MM.1S (cell line): ENCODE results near the gene NOL11.
"Not testable (repeated sequence)": the region's sequence is repeated elsewhere in the genome, so short reads cannot be mapped to it uniquely, and the experiment has no call there.

Experiments
- CTCF ChIP-seq: fragments of 300-600 bp; sonication (generic); IDR thresholded peaks from 2 replicates; pipeline ENCODE4 v1.5.1; 2016; ENCODE audit warnings: antibody characterized with exemption, low read length, mixed read lengths
- EZH2 ChIP-seq: fragments of 300-600 bp; sonication (generic); optimal IDR thresholded peaks from 2 replicates; pipeline ENCODE3; 2017; ENCODE audit warnings: low read depth, mild to moderate bottlenecking, antibody characterized with exemption, low read length, mixed read lengths
- EZH2phosphoT487 ChIP-seq: fragments of 300-600 bp; sonication (generic); IDR thresholded peaks from 2 replicates; pipeline ENCODE4 v1.6.1; 2018; ENCODE audit warnings: antibody characterized with exemption, low read length

DNA sequence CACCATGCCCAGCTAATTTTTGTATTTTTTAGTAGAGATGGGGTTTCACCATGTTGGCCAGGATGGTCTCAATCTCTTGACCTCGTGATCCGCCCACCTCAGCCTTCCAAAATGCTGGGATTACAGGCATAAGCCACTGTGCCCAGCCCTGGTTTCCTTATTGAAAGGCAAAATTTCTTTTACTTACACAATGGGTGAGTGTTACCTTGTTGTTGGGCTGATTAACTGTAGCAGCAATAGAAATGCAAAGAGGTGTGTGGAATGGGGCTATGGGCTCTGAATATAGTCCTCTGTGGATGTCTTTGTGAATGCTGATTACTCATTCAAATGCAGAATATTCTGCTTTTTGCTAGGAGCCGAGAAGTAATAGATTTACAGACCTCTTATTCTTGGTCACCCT, 34.4 kb downstream of the NOL11 start:
- TF ChIP-seq CTCF, EZH2, EZH2phosphoT487: not testable (repeated sequence)
